ENCODE data around the gene ZNF385B. TPM values are rescaled to one million over a fixed set of nuclear protein-coding genes. Genes with fewer than 3 reads are reported as not detected.

The ZNF385B gene
- polyA plus RNA-seq, 1 of the 3 experiments (the other 2 are of a cell fraction) = 0.16 TPM

- Histone ChIP-seq H3K9me2 (no peaks in the 10 kb centered on the region), H4K20me1 (ENCODE audit: insufficient read depth) (no peaks in the 10 kb centered on the region), H2AFZ (ENCODE audit: low read depth) (no peak overlapping the region), H3K9ac (no peak overlapping the region), H3K9me3 (no peaks in the 10 kb centered on the region), H3K79me2 (ENCODE audit: insufficient read depth) (no peaks in the 10 kb centered on the region), H3K4me3 (ENCODE audit: low read depth in 2 of 2, low read length in 1 of 2) (no peak overlapping the region), H3K27ac (ENCODE audit: low read depth in 2 of 2, low read length in 1 of 2) (peak overlapping the region in 1 of 2 experiments; percentile 43; a peak in 2 of 4 replicates), H3K4me2 (peak overlapping the region; percentile 50; the same call in 1 of the 2 replicates), H3K27me3 (ENCODE audit: insufficient read depth) (no peaks in the 10 kb centered on the region), H3K36me3 (replicated peaks in 1 of 2; ENCODE audit: control insufficient read depth in 1 of 2, insufficient read depth in 2 of 2, low read length in 1 of 2) (no peaks in the 10 kb centered on the region), H3F3A (replicated peaks; ENCODE audit: insufficient read depth) (peaks cover 12% of the 10 kb centered on the region), H3K4me1 (ENCODE audit: control insufficient read depth in 1 of 2, insufficient read depth in 2 of 2, low read depth in 1 of 2, low read length in 1 of 2) (peaks cover 0 to 4% of the 10 kb centered on the region in 2 experiments; a peak in 1 of 4 replicates)
- 21% methylated on average over 1 of the region's 1 CpG for WGBS (ENCODE audit: low lambda C conversion rate)
- POLR2A ChIA-PET = no interaction called here
- DNase-seq = no peak
- CTCF ChIA-PET = interaction anchor here (0.7 to 1.1 kb wide), 2 partner anchors 308 to 972 kb away, joined by 3 read pairs; no protein-coding TSS in a partner anchor
- TF ChIP-seq REST (IDR thresholded peaks at IDR 0.05; ENCODE audit: low read depth, low read length) = 0 out of 2 replicates have a peak, but pooled peaks have one; percentile 6
- peak; percentile 56; the same call in 1 of the 2 replicates for TF ChIP-seq TEAD4 (IDR thresholded peaks at IDR 0.05; ENCODE audit: borderline replicate concordance, insufficient read depth)
- no peak for TF ChIP-seq CTCF (IDR thresholded peaks at IDR 0.05)
- peak; percentile 93 for TF ChIP-seq NFIC (IDR thresholded peaks at IDR 0.05; ENCODE audit: borderline replicate concordance)
- TF ChIP-seq MEF2A (IDR thresholded peaks at IDR 0.05; ENCODE audit: borderline replicate concordance, low read depth) = peak; percentile 91
- TF ChIP-seq TCF12 (IDR thresholded peaks at IDR 0.05) = peak; percentile 74
- peak; percentile 52 for TF ChIP-seq JUND (IDR thresholded peaks at IDR 0.05)
- peak; percentile 90 for TF ChIP-seq PBX3 (IDR thresholded peaks at IDR 0.05)
- 0 out of 2 replicates have a peak, but pooled peaks have one; percentile 11 for TF ChIP-seq MAX (IDR thresholded peaks at IDR 0.05; ENCODE audit: low read depth)
- TF ChIP-seq CHD2 (IDR thresholded peaks at IDR 0.05; ENCODE audit: low read length, partially characterized antibody) = no peak
- TF ChIP-seq ZBTB33 (IDR thresholded peaks at IDR 0.05; ENCODE audit: borderline replicate concordance, low read depth) = no peak
- TF ChIP-seq USF1 (IDR thresholded peaks at IDR 0.05; ENCODE audit: borderline replicate concordance, low read depth) = no peak
- TF ChIP-seq FOXJ3 (CRISPR knock-in tag; IDR thresholded peaks at IDR 0.05) = no peak
Measured at GRCh38 chr2:179768765-179769164, 92.6 kb downstream of the ZNF385B start.
